Upper lobe of left lung (tissue), 6 donors: ENCODE results near the gene PTPN21. TPM values are rescaled to one million over a fixed set of nuclear protein-coding genes. Genes with fewer than 3 reads are reported as not detected.
A peak's percentile ranks its signal among the peaks of the same experiment; 100 is the strongest.

Source experiments
- ATAC-seq, 2 donors: fragments of 200-7000 bp; cut with Tn5 transposase; one replicate each; pipeline ENCODE4 v1.9.1; 2022; ENCODE audit warnings: mild to moderate bottlenecking in 2 of 2, moderate library complexity in 2 of 2; ENCODE audit not compliant: low FRiP score in 2 of 2
- DNase-seq, 2 donors: peaks; one replicate each; pipeline ENCODE4 v3.0.0-alpha.2; 2019 to 2020
- H3K27ac ChIP-seq, 4 donors: fragments of 200-600 bp; sonication (generic); one replicate each; pipeline ENCODE4 v1.5.1; 2016 to 2019
- H3K27me3 ChIP-seq, 4 donors: fragments of 200-600 bp; sonication (generic); one replicate each; pipeline ENCODE4 v1.5.1; 2017 to 2019
- H3K36me3 ChIP-seq, 4 donors: fragments of 200-600 bp; sonication (generic); one replicate each; pipeline ENCODE4 v1.5.1; 2016 to 2019
- H3K4me1 ChIP-seq, 4 donors: fragments of 200-600 bp; sonication (generic); one replicate each; pipeline ENCODE4 v1.5.1; 2018 to 2019
- H3K4me3 ChIP-seq, 4 donors: fragments of 200-600 bp; sonication (generic); one replicate each; pipeline ENCODE4 v1.5.1; 2017 to 2019; ENCODE audit warnings: mild to moderate bottlenecking in 2 of 4, moderate library complexity in 1 of 4
- H3K9me3 ChIP-seq, 4 donors: fragments of 200-600 bp; sonication (generic); one replicate each; pipeline ENCODE4 v1.5.1; 2018 to 2019
- EP300 ChIP-seq, 4 donors: sonication (generic); formaldehyde crosslinking; IDR thresholded peaks; one replicate each; pipeline ENCODE4 v1.5.1; 2017; ENCODE audit warnings: antibody characterized with exemption in 4 of 4, control low read depth in 2 of 4
- POLR2A ChIP-seq, 4 donors: fragments of 450-650 bp; IDR thresholded peaks; one replicate each; pipeline ENCODE4 v1.5.1; 2016 to 2017; ENCODE audit warnings: antibody characterized with exemption in 4 of 4, mild to moderate bottlenecking in 2 of 4
- POLR2AphosphoS5 ChIP-seq, 2 donors: sonication (generic); formaldehyde crosslinking; IDR thresholded peaks; one replicate each; pipeline ENCODE4 v1.5.1; 2017; ENCODE audit warnings: antibody characterized with exemption in 2 of 2
- WGBS, 2 donors: methylation state at CpG; one replicate each; pipeline ENCODE4 v1.1.5; 2017 to 2018; 5-methylcytosine and 5-hydroxymethylcytosine counted together
- total RNA-seq, 6 donors: library from RNA; depleted of rRNA in 4 of 6; stranded (reverse); fragments of >200 nt in 4 of 6; gene quantifications; one replicate each; pipeline versions ENCODE4 v1.1.0 to v1.2.1, GENCODE V29; 2016 to 2021
- TF ChIP-seq, protein P1 (sequence below), 6 experiments: fragments of 450-650 bp in 4 of 6; fragments of 200-600 bp in 2 of 6; sonication (generic) in 2 of 6; IDR thresholded peaks; one replicate each; pipeline ENCODE4 v1.5.1; 2016 to 2019; ENCODE audit warnings: antibody characterized with exemption in 6 of 6
- donor health status: DM: no; HTN: no; CAD: no; lungs with moderate emphysema.
- donor health status: DM: no; HTN: yes; CAD: no; lungs with severe emphysema.

The PTPN21 gene
- 10 to 100 TPM; 37.7 to 58.7 (median 47.4) TPM for total RNA-seq

DNA sequence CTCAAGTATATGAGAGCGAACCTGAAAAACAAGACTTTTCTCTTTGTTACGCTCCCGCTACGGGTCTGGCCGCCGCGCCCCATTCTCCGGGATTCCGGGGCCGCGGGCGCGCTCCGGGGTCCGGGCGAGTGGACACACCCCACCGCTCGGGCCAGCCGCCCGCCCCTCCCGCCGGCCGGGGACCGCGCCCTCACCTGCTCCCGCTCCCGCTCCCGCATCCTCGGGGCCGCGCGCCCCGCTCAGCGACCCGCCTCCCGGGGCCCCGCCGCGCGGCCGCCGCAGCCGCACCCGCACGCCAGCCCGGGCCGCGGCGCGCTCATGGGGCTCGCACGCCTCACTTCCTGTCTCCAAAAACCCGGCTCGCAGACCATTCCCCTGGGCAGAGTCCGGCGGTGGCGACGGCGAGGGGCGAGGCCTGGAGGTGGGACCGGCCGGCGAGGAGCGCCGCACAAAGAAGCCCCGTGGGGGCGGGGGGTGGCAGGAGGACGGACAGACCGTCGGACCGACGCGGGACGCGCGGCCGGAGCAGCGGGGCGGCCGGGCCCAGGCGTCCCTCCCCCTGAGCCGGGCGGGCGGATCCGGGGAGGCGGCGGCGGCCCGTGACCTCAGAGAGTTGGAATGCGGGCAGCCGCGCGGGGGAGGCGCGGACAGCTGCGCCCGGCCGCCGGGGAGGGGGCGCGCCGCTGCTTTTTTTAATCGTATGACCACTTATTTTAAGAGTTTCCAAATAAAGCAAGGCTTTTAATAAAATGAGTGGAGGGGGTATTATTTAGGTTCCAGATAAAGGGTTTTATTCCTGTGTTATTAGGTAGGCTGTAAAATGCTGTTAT, at the start of gene PTPN21:
PTPN21 (minus strand) TSS at position 551 of the 830 bp plus-strand sequence. CDS start 4,590 bp downstream, outside the sequence.
- DNase-seq: peak; percentile 75 to 95
- peak; percentile 86 to 94 for ATAC-seq
- Histone ChIP-seq H3K27me3 (peaks cover 0 to 2% (median 0%) of the 10 kb centered on the region in 4 donors), H3K27ac (peak within 1 kb of the TSS; percentile 75 to 87 (median 84)), H3K36me3 (peaks cover 0 to 5% (median 5%) of the 10 kb centered on the region in 4 donors), H3K4me1 (peaks cover 11 to 47% (median 33%) of the 10 kb centered on the region in 4 donors), H3K9me3 (no peaks in the 10 kb centered on the region), H3K4me3 (peak within 1 kb of the TSS; percentile 45 to 86 (median 70))
- TF ChIP-seq EP300 (IDR thresholded peaks at IDR 0.05): no peak
- TF ChIP-seq, protein P1, sequence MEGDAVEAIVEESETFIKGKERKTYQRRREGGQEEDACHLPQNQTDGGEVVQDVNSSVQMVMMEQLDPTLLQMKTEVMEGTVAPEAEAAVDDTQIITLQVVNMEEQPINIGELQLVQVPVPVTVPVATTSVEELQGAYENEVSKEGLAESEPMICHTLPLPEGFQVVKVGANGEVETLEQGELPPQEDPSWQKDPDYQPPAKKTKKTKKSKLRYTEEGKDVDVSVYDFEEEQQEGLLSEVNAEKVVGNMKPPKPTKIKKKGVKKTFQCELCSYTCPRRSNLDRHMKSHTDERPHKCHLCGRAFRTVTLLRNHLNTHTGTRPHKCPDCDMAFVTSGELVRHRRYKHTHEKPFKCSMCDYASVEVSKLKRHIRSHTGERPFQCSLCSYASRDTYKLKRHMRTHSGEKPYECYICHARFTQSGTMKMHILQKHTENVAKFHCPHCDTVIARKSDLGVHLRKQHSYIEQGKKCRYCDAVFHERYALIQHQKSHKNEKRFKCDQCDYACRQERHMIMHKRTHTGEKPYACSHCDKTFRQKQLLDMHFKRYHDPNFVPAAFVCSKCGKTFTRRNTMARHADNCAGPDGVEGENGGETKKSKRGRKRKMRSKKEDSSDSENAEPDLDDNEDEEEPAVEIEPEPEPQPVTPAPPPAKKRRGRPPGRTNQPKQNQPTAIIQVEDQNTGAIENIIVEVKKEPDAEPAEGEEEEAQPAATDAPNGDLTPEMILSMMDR (IDR thresholded peaks at IDR 0.05): no peak
- peak; percentile 33 to 57 for TF ChIP-seq POLR2AphosphoS5 (IDR thresholded peaks at IDR 0.05)
- TF ChIP-seq POLR2A (IDR thresholded peaks at IDR 0.05): peak in 3 of 4 donors; percentile 25 to 74 (median 50)
- WGBS, 2 donors: 0 to 1% methylated on average over 27 to 47 of the region's 103 CpGs

GRCh38 chr14:88604212-88604611, 49.4 kb upstream of the PTPN21 start:
- no peaks in the 10 kb centered on the region for H3K9me3 ChIP-seq
- ATAC-seq: no peak
- H3K36me3 ChIP-seq: peaks cover 18 to 100% (median 63%) of the 10 kb centered on the region in 4 donors
- no peak overlapping the region for H3K27ac ChIP-seq
- H3K4me3 ChIP-seq: no peak overlapping the region
- no peaks in the 10 kb centered on the region for H3K27me3 ChIP-seq
- peaks cover 0 to 13% (median 0%) of the 10 kb centered on the region in 4 donors for H3K4me1 ChIP-seq
- DNase-seq: no peak
- TF ChIP-seq POLR2AphosphoS5 (IDR thresholded peaks at IDR 0.05): no peak
- TF ChIP-seq, protein P1 (IDR thresholded peaks at IDR 0.05): no peak
- TF ChIP-seq EP300 (IDR thresholded peaks at IDR 0.05): no peak
- no peak for TF ChIP-seq POLR2A (IDR thresholded peaks at IDR 0.05)

DNA sequence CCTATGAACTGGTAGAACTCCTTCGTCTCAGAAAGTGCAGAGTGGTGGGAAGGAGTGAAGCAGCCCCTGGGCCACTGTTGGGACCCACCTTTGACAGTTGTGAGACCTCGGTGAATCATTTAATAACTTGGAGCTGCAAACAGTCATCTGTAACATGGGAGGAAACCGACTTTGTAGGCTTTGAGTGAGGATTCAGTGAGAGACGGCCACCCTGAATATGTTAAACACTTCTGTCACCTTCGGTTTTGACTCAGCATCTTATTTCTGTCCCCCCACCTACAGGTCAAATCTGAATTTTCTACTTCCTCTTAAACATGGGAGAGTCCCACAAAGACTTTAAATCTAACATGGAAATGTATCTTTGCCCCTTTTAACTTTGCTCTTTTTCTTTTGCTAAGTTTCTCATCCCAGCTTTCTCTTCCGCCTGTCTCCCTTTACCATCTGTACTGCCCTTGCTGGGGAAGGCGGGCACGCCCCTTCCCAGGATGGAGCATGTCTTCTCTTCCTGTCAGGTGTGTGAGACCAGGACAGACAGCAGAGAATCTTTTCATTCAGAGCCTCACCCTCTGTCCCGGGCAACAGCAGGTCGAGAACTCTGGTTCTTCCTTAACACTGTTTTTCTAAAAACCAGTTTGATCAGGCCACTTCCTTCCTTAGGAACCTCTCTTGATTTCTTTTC, 45.1 kb upstream of the PTPN21 start:
- TF ChIP-seq, protein P1 (IDR thresholded peaks at IDR 0.05): no peak
- TF ChIP-seq POLR2AphosphoS5 (IDR thresholded peaks at IDR 0.05) (no peak), EP300 (IDR thresholded peaks at IDR 0.05) (no peak), POLR2A (IDR thresholded peaks at IDR 0.05) (no peak)
- Histone ChIP-seq H3K27me3 (no peaks in the 10 kb centered on the region), H3K4me1 (peaks cover 0 to 13% (median 0%) of the 10 kb centered on the region in 4 donors), H3K36me3 (peaks cover 11 to 94% (median 55%) of the 10 kb centered on the region in 4 donors), H3K27ac (no peak overlapping the region), H3K9me3 (no peaks in the 10 kb centered on the region), H3K4me3 (no peak overlapping the region)
- ATAC-seq (no peak), DNase-seq (no peak)
- WGBS, 2 donors: 76 to 82% methylated on average over 10 of the region's 10 CpGs

- Histone ChIP-seq H3K9me3 (no peaks in the 10 kb centered on the region), H3K36me3 (peaks cover 11 to 88% (median 52%) of the 10 kb centered on the region in 4 donors), H3K4me1 (peaks cover 0 to 13% (median 0%) of the 10 kb centered on the region in 4 donors), H3K4me3 (no peak overlapping the region), H3K27me3 (no peaks in the 10 kb centered on the region), H3K27ac (no peak overlapping the region)
- ATAC-seq: no peak
- no peak for DNase-seq
- WGBS, 2 donors: 91 to 92% methylated on average over 8 of the region's 8 CpGs
- TF ChIP-seq POLR2AphosphoS5 (IDR thresholded peaks at IDR 0.05): no peak
- no peak for TF ChIP-seq POLR2A (IDR thresholded peaks at IDR 0.05)
- TF ChIP-seq, protein P1 (IDR thresholded peaks at IDR 0.05): no peak
- no peak for TF ChIP-seq EP300 (IDR thresholded peaks at IDR 0.05)
These were observed 44.5 kb upstream of the PTPN21 start for GRCh38 chr14:88599326-88599725.
